H1 (cell line): ENCODE measurements around the gene GMIP. TPM values are rescaled to one million over a fixed set of nuclear protein-coding genes. Genes with fewer than 3 reads are reported as not detected.

Experiments used
- CTCF ChIA-PET: fragments of 300-600 bp; sonication (Branson Sonifier 250); formaldehyde crosslinking; loops from one replicate; lab custom pipeline; 2021; ENCODE audit not compliant: partially characterized antibody; lab: Charles Lee
- POLR2A ChIA-PET: fragments of 300-600 bp; sonication (Branson Sonifier 250); formaldehyde crosslinking; loops from one replicate; lab custom pipeline; 2021; ENCODE audit warnings: inconsistent platforms; ENCODE audit not compliant: partially characterized antibody; lab: Charles Lee
- DNase-seq, 2 experiments: peaks; one replicate each; pipeline versions ENCODE4 v3.0.0 to v3.0.0-alpha.2; 2010 to 2022; ENCODE audit warnings: low spot score in 2 of 2, low read depth in 1 of 2, mixed read lengths in 1 of 2
- FAIRE-seq: peaks from 2 replicates; lab custom pipeline; 2011; peaks lifted over from hg19 to GRCh38; lab: Jason Lieb, UNC
- H2AFZ ChIP-seq: 2 replicates; pipeline ENCODE4 v1.8.1; 2012; ENCODE audit warnings: low read length, inconsistent platforms
- H2AK5ac ChIP-seq: 2 replicates; pipeline ENCODE4 v1.6.1; 2013; ENCODE audit warnings: low read depth, low read length
- H2BK120ac ChIP-seq: replicated peaks from 2 replicates; pipeline ENCODE3; 2013; ENCODE audit warnings: low read depth, low read length, inconsistent platforms
- H2BK12ac ChIP-seq: 2 replicates; pipeline ENCODE4 v1.6.1; 2013; ENCODE audit warnings: low read depth, low read length
- H2BK15ac ChIP-seq: 2 replicates; pipeline ENCODE4 v1.6.1; 2013; ENCODE audit warnings: low read length
- H2BK20ac ChIP-seq: 2 replicates; pipeline ENCODE4 v1.6.1; 2013; ENCODE audit warnings: low read length
- H2BK5ac ChIP-seq: 2 replicates; pipeline ENCODE4 v1.6.1; 2013; ENCODE audit warnings: low read depth, low read length
- H3K14ac ChIP-seq: 2 replicates; pipeline ENCODE4 v1.6.1; 2013; ENCODE audit warnings: inconsistent platforms; ENCODE audit not compliant: insufficient read length
- H3K18ac ChIP-seq: 2 replicates; pipeline ENCODE4 v1.6.1; 2013; ENCODE audit warnings: low read length; ENCODE audit errors: extremely low read depth
- H3K23ac ChIP-seq: 2 replicates; pipeline ENCODE4 v1.6.1; 2013; ENCODE audit warnings: inconsistent platforms; ENCODE audit not compliant: insufficient read length
- H3K23me2 ChIP-seq: 2 replicates; pipeline ENCODE4 v1.6.1; 2013; ENCODE audit warnings: low read depth, low read length
- H3K27ac ChIP-seq: 2 replicates; pipeline ENCODE4 v1.6.1; 2011; ENCODE audit warnings: low read depth, low read length, inconsistent platforms
- H3K27me3 ChIP-seq, 4 experiments: replicated peaks in 1 of 4; 1 replicate in 1 of 4; 2 replicates in 3 of 4; pipeline versions ENCODE4 v1.6.1 to v1.8.1; 2011 to 2013; ENCODE audit warnings: low read length in 3 of 4, mild to moderate bottlenecking in 3 of 4, inconsistent platforms in 2 of 4, mixed read lengths in 2 of 4, moderate library complexity in 1 of 4; ENCODE audit not compliant: control insufficient read depth in 3 of 4, insufficient read depth in 3 of 4; ENCODE audit errors: extremely low read depth in 1 of 4
- H3K36me3 ChIP-seq, 4 experiments: 2 replicates each; pipeline versions ENCODE4 v1.6.1 to v1.8.1; 2011 to 2013; ENCODE audit warnings: mild to moderate bottlenecking in 4 of 4, low read length in 3 of 4, moderate library complexity in 2 of 4, control low read depth in 1 of 4, inconsistent platforms in 1 of 4; ENCODE audit not compliant: insufficient read depth in 4 of 4, control insufficient read depth in 2 of 4
- H3K4ac ChIP-seq: replicated peaks from 2 replicates; pipeline ENCODE3; 2013; ENCODE audit warnings: low read length, low read depth, mixed read lengths, inconsistent platforms; ENCODE audit not compliant: insufficient read length
- H3K4me1 ChIP-seq, 4 experiments: replicated peaks in 1 of 4; 1 replicate in 1 of 4; 2 replicates in 3 of 4; pipeline versions ENCODE4 v1.6.1 to v1.8.1; 2011 to 2013; ENCODE audit warnings: low read length in 3 of 4, inconsistent platforms in 2 of 4, mixed read lengths in 1 of 4; ENCODE audit not compliant: insufficient read depth in 4 of 4, control insufficient read depth in 3 of 4
- H3K4me2 ChIP-seq, 2 experiments: 2 replicates each; pipeline versions ENCODE4 v1.6.1 to v1.8.1; 2011 to 2013; ENCODE audit warnings: low read depth in 2 of 2, low read length in 2 of 2, control low read depth in 1 of 2, inconsistent platforms in 1 of 2, mild to moderate bottlenecking in 1 of 2; ENCODE audit not compliant: insufficient read depth in 1 of 2
- H3K4me3 ChIP-seq, 4 experiments: fragments of 200-600, 300-600 bp in 1 of 4; sonication (generic), shearing (Covaris generic), sonication (Bioruptor Twin) in 1 of 4; 2 replicates each; pipeline versions ENCODE4 v1.5.1 to v1.8.1; 2011 to 2016; ENCODE audit warnings: low read length in 4 of 4, low read depth in 3 of 4, control low read depth in 2 of 4, inconsistent platforms in 2 of 4, mild to moderate bottlenecking in 2 of 4, mixed read lengths in 1 of 4, moderate library complexity in 1 of 4; ENCODE audit not compliant: insufficient read depth in 2 of 4; ENCODE audit errors: extremely low read depth in 1 of 4
- H3K56ac ChIP-seq: replicated peaks from 2 replicates; pipeline ENCODE3; 2013; ENCODE audit warnings: low read depth, mild to moderate bottlenecking, mixed read lengths, low read length, inconsistent platforms; ENCODE audit not compliant: insufficient read length
- H3K79me1 ChIP-seq: 2 replicates; pipeline ENCODE4 v1.6.1; 2013; ENCODE audit warnings: low read depth, low read length, control low read depth
- H3K79me2 ChIP-seq, 2 experiments: 2 replicates each; pipeline versions ENCODE4 v1.6.1 to v1.8.1; 2012 to 2013; ENCODE audit warnings: low read length in 2 of 2, mild to moderate bottlenecking in 2 of 2, inconsistent platforms in 1 of 2; ENCODE audit not compliant: insufficient read depth in 2 of 2, control insufficient read depth in 1 of 2
- H3K9ac ChIP-seq, 4 experiments: replicated peaks in 1 of 4; 1 replicate in 1 of 4; 2 replicates in 3 of 4; pipeline versions ENCODE4 v1.6.1 to v1.8.1; 2011 to 2013; ENCODE audit warnings: low read depth in 3 of 4, low read length in 3 of 4, control low read depth in 2 of 4, mild to moderate bottlenecking in 2 of 4, moderate library complexity in 2 of 4, inconsistent platforms in 1 of 4; ENCODE audit errors: extremely low read depth in 1 of 4
- H3K9me3 ChIP-seq, 2 experiments: 2 replicates each; pipeline versions ENCODE4 v1.6.1 to v1.8.1; 2012 to 2013; ENCODE audit warnings: mild to moderate bottlenecking in 2 of 2, moderate library complexity in 2 of 2, control low read depth in 1 of 2, inconsistent platforms in 1 of 2, low read depth in 1 of 2, low read length in 1 of 2, mixed read lengths in 1 of 2; ENCODE audit not compliant: insufficient read depth in 2 of 2
- H4K20me1 ChIP-seq, 2 experiments: replicated peaks in 1 of 2; 2 replicates each; pipeline versions ENCODE3 to v1.8.1; 2011 to 2013; ENCODE audit warnings: inconsistent platforms in 2 of 2, low read length in 2 of 2, mild to moderate bottlenecking in 1 of 2; ENCODE audit not compliant: insufficient read depth in 2 of 2, control insufficient read depth in 1 of 2
- H4K5ac ChIP-seq: 2 replicates; pipeline ENCODE4 v1.6.1; 2013; ENCODE audit warnings: low read length, low read depth, mixed read lengths, inconsistent platforms; ENCODE audit not compliant: insufficient read length
- H4K8ac ChIP-seq: 2 replicates; pipeline ENCODE4 v1.8.0; 2013; ENCODE audit warnings: mild to moderate bottlenecking, moderate library complexity, low read length, inconsistent platforms; ENCODE audit not compliant: insufficient read depth; ENCODE audit errors: extremely low read depth
- H4K91ac ChIP-seq: replicated peaks from 2 replicates; pipeline ENCODE3; 2013; ENCODE audit warnings: low read length, mixed read lengths, inconsistent platforms; ENCODE audit not compliant: insufficient read length
- HDAC2 ChIP-seq, 2 experiments: fragments of 300-600 bp in 1 of 2; sonication (generic) in 1 of 2; IDR thresholded peaks; 2 replicates each; pipeline ENCODE4 v1.6.1; 2011 to 2012; ENCODE audit warnings: low read depth in 2 of 2, low read length in 2 of 2, mild to moderate bottlenecking in 2 of 2, moderate library complexity in 2 of 2, borderline replicate concordance in 1 of 2, inconsistent platforms in 1 of 2
- KDM4A ChIP-seq: IDR thresholded peaks from one replicate; pipeline ENCODE4 v1.7.1; 2012; ENCODE audit warnings: low read depth, mild to moderate bottlenecking, moderate library complexity, low read length, inconsistent platforms; ENCODE audit not compliant: severe bottlenecking
- KDM5A ChIP-seq: fragments of 200-600 bp; IDR thresholded peaks from 2 replicates; pipeline ENCODE4 v1.7.1; 2012; ENCODE audit warnings: mild to moderate bottlenecking, low read length, inconsistent platforms, mixed read lengths
- MAFK ChIP-seq: IDR thresholded peaks from 2 replicates; pipeline ENCODE4 v1.6.1; 2012; ENCODE audit warnings: low read depth, mild to moderate bottlenecking, improper control_type of control experiment, low read length
- NRF1 ChIP-seq: IDR thresholded peaks from 2 replicates; pipeline ENCODE4 v1.6.1; 2011; ENCODE audit warnings: mild to moderate bottlenecking, low read depth, low read length, improper control_type of control experiment
- PHF8 ChIP-seq: fragments of 200-600 bp; sonication (generic); conservative IDR thresholded peaks from 2 replicates; pipeline ENCODE4 v1.7.1; 2012; ENCODE audit warnings: low read depth, mild to moderate bottlenecking, inconsistent platforms, low read length, moderate library complexity
- POLR2A ChIP-seq, 2 experiments: IDR thresholded peaks; 1 replicate in 1 of 2; 2 replicates in 1 of 2; pipeline ENCODE4 v1.6.1; 2011; ENCODE audit warnings: low read depth in 2 of 2, low read length in 2 of 2, mild to moderate bottlenecking in 2 of 2; ENCODE audit errors: control extremely low read depth in 1 of 2
- SAP30 ChIP-seq: fragments of 300-600 bp; sonication (generic); IDR thresholded peaks from 2 replicates; pipeline ENCODE4 v1.7.1; 2012; ENCODE audit warnings: low read length, moderate library complexity, mild to moderate bottlenecking, inconsistent platforms; ENCODE audit not compliant: insufficient read depth, insufficient replicate concordance
- TAF1 ChIP-seq: IDR thresholded peaks from 2 replicates; pipeline ENCODE4 v1.6.1; 2011; ENCODE audit warnings: mild to moderate bottlenecking, low read depth, low read length
- YY1 ChIP-seq: IDR thresholded peaks from 2 replicates; pipeline ENCODE4 v1.6.1; 2011; ENCODE audit warnings: low read depth, mild to moderate bottlenecking, low read length
- ZNF274 ChIP-seq: IDR thresholded peaks from 2 replicates; pipeline ENCODE4 v1.7.0; 2012; ENCODE audit warnings: low read length, borderline replicate concordance; ENCODE audit errors: extremely low read depth
- WGBS, 2 experiments: shearing (Covaris generic) in 1 of 2; methylation state at CpG; one replicate each; pipeline versions ENCODE4 v1.1.6 to v1.1.7; 2013 to 2015; ENCODE audit warnings: low lambda C conversion rate in 2 of 2, mixed read lengths in 2 of 2, inconsistent platforms in 1 of 2, low coverage in 1 of 2, missing lambda C conversion rate in 1 of 2; ENCODE audit not compliant: insufficient replicate concordance in 2 of 2, insufficient coverage in 1 of 2, insufficient read length in 1 of 2; ENCODE audit errors: extremely low coverage in 1 of 2, missing lambda C conversion rate in 1 of 2; 5-methylcytosine and 5-hydroxymethylcytosine counted together
- polyA plus RNA-seq, 7 experiments: library from polyadenylated mRNA; depleted of rRNA in 3 of 7; stranded (reverse) in 5 of 7; unstranded in 2 of 7; fragments of >200 nt in 5 of 7; fragments of 200-250 nt in 2 of 7; gene quantifications; 1 replicate in 5 of 7; 2 replicates in 1 of 7; 4 replicates in 1 of 7; pipeline versions ENCODE4 v1.2.1 to v1.2.3, GENCODE V29; 2011 to 2013; ENCODE audit warnings: missing spikeins in 2 of 7, mixed read lengths in 2 of 7
- total RNA-seq: library from RNA; stranded (reverse); fragmentation: NEBNext Ultra II Directional; extraction: Animal tissue kit (Norgen Biotek cat#: 25700); gene quantifications from 2 replicates; pipeline ENCODE4 v1.2.1, GENCODE V29; 2021
- TF ChIP-seq, protein P1 (sequence below): IDR thresholded peaks from 2 replicates; pipeline ENCODE4 v1.6.1; 2012; ENCODE audit warnings: inconsistent platforms
- TF ChIP-seq, protein P2 (sequence below): IDR thresholded peaks from 2 replicates; pipeline ENCODE4 v1.6.1; 2012; ENCODE audit warnings: inconsistent platforms

Gene GMIP
- total and polyA plus RNA-seq, 2 of the 8 experiments (the other 6 are each of a cell fraction or from before 2014, with no cell fraction given): 5.7 to 18.1 TPM

DNA sequence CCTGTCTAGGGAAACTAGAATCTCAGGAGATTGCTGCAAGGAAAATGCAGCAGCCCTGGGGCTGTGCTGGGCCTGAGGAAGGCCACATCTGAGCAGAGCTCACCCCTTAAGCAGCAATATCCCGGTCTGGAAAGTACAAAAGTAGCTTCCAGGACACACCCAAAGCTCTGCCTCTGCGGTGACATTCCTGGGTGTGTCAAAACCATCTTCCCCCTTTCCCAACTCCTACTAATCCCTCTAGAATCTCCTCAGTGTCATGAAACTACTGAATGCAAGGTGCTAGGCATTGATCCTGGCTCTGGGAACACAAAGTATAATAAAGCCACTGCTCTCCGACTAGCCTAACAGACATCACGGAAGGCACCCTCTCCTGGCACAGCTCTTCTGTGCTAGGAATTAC, 30.0 kb downstream of the GMIP start:
- Histone ChIP-seq H4K20me1 (no peaks in the 10 kb centered on the region), H2BK12ac (no peak overlapping the region), H2AFZ (no peak overlapping the region), H2BK120ac (no peak overlapping the region), H3K79me2 (no peaks in the 10 kb centered on the region), H2AK5ac (no peak overlapping the region), H3K23ac (no peak overlapping the region), H3K4me3 (no peak overlapping the region), H4K91ac (no peak overlapping the region), H3K23me2 (peaks cover 5% of the 10 kb centered on the region; the same call in 1 of the 2 replicates), H3K14ac (no peak overlapping the region), H3K79me1 (no peaks in the 10 kb centered on the region), H4K8ac (no peak overlapping the region; the same call in 1 of the 2 replicates), H3K9ac (no peak overlapping the region), H3K4me2 (no peak overlapping the region), H3K9me3 (no peaks in the 10 kb centered on the region), H2BK20ac (no peak overlapping the region), H3K36me3 (no peaks in the 10 kb centered on the region), H3K4me1 (0 out of 7 replicates have a peak, but pooled peaks cover 0 to 3% (median under 1%) of the 10 kb centered on the region in 4 experiments), H2BK5ac (no peak overlapping the region), H2BK15ac (no peak overlapping the region), H3K18ac (no peak overlapping the region), H3K27ac (no peak overlapping the region), H3K56ac (no peak overlapping the region), H4K5ac (no peak overlapping the region), H3K27me3 (peaks cover 0 to 5% (median 3%) of the 10 kb centered on the region in 4 experiments; a peak in 6 of 7 replicates), H3K4ac (no peak overlapping the region)
- CTCF ChIA-PET: interaction anchor here (0.7 to 2.4 kb wide), 7 partner anchors 9 to 388 kb away, joined by 3 to 16 read pairs (median 3); partner anchors contain the start of gene GMIP
- WGBS, 2 experiments: 94% methylated on average over 4 of the region's 4 CpGs; no CpG with 5 or more reads in 1 of the 2 experiments
- no peak for DNase-seq
- POLR2A ChIA-PET: interaction anchor here (1.3 to 1.5 kb wide), 2 partner anchors 11 to 15 kb away, joined by 3 to 5 read pairs; no protein-coding TSS in a partner anchor
- FAIRE-seq: no peak
- TF ChIP-seq, protein P1, sequence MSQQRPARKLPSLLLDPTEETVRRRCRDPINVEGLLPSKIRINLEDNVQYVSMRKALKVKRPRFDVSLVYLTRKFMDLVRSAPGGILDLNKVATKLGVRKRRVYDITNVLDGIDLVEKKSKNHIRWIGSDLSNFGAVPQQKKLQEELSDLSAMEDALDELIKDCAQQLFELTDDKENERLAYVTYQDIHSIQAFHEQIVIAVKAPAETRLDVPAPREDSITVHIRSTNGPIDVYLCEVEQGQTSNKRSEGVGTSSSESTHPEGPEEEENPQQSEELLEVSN: no peak
- TF ChIP-seq KDM4A: no peak
- no peak for TF ChIP-seq PHF8
- no peak for TF ChIP-seq POLR2A (IDR thresholded peaks at IDR 0.05; ENCODE audit: control extremely low read depth in 1 of 2, low read depth in 2 of 2, low read length in 2 of 2)
- TF ChIP-seq, protein P2, sequence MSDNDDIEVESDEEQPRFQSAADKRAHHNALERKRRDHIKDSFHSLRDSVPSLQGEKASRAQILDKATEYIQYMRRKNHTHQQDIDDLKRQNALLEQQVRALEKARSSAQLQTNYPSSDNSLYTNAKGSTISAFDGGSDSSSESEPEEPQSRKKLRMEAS: no peak
- TF ChIP-seq YY1: no peak
- no peak for TF ChIP-seq HDAC2 (IDR thresholded peaks at IDR 0.05; ENCODE audit: borderline replicate concordance in 1 of 2, low read depth in 2 of 2, low read length in 2 of 2)
- TF ChIP-seq NRF1: no peak
- TF ChIP-seq TAF1: no peak
- TF ChIP-seq MAFK: no peak
- TF ChIP-seq SAP30: no peak
- no peak for TF ChIP-seq ZNF274
- no peak for TF ChIP-seq KDM5A
